Skin epidermis (tissue), 12 donors: ENCODE data around the gene TCF12.
"Not testable (repeated sequence)": the region's sequence is repeated elsewhere in the genome, so short reads cannot be mapped to it uniquely, and the experiment has no call there.

Experiments used
- H3K27ac ChIP-seq, 21 experiments: fragments of 200-600 bp; sonication (generic) in 11 of 21; one replicate each; pipeline ENCODE4 v1.5.0; 2020; ENCODE audit warnings: mild to moderate bottlenecking in 3 of 21, inconsistent platforms in 2 of 21, moderate library complexity in 2 of 21
- H3K4me3 ChIP-seq, 7 experiments: fragments of 200-600 bp; sonication (generic) in 2 of 7; one replicate each; pipeline ENCODE4 v1.5.0; 2020; ENCODE audit warnings: inconsistent platforms in 2 of 7, mild to moderate bottlenecking in 2 of 7, moderate library complexity in 1 of 7

Gene TCF12

DNA sequence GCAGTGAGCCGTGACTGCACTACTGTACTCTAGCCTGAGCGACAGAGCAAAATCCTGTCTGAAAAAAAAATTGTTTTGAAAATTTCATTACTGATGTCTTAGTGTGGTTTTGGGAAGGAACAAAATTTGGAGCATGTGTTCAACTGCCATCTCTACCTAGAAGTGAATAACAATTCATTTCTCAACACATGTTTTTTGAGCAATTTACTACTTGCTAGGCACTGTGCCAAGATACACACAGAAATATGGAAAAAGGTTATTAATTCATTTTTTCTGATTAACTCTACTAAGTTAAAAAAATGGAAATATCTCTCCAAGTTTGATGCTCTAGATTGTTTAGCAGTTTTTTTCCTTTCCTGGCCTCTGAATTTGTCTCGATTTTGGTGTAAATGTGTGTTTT, 5.2 kb upstream of the TCF12 start:
- no peak overlapping the region for H3K27ac ChIP-seq
- no peak overlapping the region for H3K4me3 ChIP-seq

- no peak overlapping the region for H3K4me3 ChIP-seq
- H3K27ac ChIP-seq, result no peak overlapping the region
Measured at GRCh38 chr15:56913670-56914069, 4.8 kb upstream of the TCF12 start.

- Histone ChIP-seq H3K27ac (no peak overlapping the region), H3K4me3 (no peak overlapping the region)
Measured at GRCh38 chr15:56915888-56916287, 2.6 kb upstream of the TCF12 start.

DNA sequence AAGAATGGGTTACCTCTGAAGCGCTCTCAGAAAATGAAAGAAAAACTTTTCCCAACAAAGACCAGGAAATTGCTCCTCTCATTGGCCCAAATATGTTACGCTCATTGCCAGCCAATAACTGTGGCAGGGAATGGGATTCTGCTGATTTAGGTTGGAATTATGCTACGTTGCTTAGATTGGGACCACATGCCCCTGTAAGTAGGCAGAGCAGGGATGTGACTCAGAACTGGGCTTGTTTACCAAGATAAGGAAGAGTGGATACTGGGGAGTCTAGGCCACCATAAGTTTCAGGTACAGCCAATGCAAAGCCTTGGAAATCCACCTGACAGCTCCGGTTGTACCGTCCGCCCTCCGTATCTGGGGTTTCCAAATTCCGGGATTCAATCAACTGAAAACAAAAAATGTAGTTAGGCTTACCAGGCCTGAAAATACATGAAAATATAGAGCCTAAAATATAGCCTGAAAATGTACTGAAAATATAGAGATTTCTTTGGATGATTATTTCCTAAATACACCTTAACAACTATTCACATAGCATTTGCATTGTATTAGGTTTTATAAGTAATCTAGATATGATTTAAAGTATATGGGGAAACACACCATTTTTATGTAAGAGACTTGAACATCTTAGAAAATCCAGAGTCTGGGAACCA, 1.5 kb upstream of the TCF12 start:
- peak overlapping the region in 5 of 7 experiments; percentile 75 to 99 (median 88) for H3K4me3 ChIP-seq
- peak overlapping the region in 12 of 21 experiments; percentile 90 to 100 (median 98) for H3K27ac ChIP-seq

DNA sequence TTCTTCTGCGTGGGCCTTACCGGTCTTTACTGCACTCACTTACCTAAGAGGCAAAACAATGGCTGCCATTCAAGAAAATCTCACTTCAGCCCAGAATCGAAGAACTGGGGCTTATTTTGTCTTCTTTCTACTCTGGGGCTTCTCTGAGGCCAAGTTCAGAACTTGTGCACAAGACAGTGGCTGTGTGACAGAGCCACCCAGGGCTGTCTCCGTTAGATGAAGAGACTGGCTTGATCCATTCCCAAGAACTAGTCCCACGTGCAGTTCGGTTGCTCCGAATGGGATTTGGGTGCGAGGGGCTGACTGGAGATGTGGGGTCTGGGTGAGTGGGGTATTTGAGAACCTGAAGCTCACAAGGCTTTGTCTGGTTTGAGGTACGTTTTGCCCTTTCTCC, 795 bp upstream of the TCF12 start:
- peak overlapping the region; percentile 75 to 99 (median 95) for H3K4me3 ChIP-seq
- H3K27ac ChIP-seq, result peak overlapping the region; percentile 90 to 100 (median 99)

DNA sequence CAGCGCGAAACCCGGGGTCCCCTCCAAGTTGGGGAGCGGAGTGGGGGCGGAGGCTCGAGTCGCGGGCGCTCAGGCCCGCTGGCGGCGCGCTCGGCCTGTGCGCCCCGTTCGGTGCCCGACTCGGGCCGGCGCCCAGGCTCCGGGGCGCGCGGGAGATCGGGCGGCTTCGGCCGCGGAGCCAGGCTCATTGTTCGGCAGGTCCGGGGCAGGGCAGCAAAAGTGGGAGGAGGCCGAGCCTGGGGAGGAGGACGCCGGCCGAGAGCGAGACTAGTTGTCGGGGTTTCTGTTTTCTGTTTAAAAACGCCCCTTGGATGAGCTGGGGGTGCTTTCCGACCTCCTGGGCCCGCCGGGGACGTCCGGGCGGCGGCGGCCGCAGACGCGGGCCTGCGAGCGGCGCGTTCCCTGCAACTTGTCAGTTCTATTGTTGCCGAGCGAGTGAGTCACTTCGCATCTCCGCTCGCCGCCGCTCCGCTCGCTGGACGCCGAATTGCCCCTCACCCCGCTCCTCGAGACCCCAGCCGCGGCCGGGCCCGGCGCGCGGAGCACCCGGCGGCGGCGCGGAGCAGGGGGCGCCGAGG, 676 bp downstream of the TCF12 start:
- Histone ChIP-seq H3K4me3 (peak overlapping the region; percentile 75 to 99 (median 95)), H3K27ac (peak overlapping the region; percentile 90 to 100 (median 99))

DNA sequence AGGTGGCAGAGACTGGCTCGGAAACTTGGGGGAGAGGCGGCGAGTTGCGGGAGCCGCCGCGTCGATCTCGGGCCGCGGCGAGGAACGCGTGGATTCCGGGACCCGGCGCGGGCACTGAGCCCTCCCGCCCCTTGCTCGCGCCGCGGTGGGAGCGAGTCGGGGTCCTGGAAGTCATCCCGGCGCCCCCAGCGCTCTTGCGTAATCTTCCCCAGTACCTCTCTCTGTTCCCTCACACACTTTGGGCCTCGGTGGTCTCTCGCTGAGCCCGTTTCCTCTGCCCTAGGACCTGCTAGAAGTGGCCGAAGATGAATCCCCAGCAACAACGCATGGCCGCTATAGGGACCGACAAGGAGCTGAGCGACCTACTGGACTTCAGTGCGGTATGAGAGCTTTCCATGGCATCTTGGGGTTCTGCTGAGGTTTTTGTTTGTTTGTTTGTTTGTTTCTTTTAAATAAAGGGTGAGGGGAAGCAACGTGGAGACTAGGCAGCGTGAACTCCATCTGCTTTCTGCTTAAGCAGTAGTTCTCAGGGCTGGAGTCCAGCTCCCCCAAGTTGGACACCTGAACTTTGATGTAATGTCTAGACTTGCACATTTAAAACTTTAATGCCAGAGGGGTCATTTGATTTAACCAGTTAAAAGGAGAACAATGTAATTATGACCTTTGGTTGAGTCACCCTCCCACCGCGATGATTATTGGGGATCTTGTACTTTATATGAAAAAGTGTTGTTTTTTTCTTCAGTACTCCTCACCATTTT, 1.3 kb downstream of the TCF12 start:
- peak overlapping the region; percentile 75 to 99 (median 95) for H3K4me3 ChIP-seq
- H3K27ac ChIP-seq, result peak overlapping the region; percentile 90 to 100 (median 99)

DNA sequence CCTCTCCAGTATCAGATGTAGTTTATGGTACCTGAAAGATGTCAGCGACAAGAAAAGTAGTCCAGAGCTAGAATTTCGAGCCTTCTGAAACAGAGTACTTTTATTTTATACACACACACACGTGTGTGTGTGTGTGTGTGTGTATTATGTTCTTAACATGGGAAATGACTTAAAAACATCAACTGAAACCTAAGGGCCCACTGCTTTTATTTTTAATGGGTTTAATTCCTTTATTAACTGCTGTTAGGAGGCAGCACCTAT, 1.9 kb downstream of the TCF12 start:
- Histone ChIP-seq H3K27ac (peak overlapping the region in 9 of 21 experiments; percentile 95 to 100 (median 99)), H3K4me3 (peak overlapping the region in 6 of 7 experiments; percentile 75 to 99 (median 92))

- no peak overlapping the region for H3K4me3 ChIP-seq
Measured at GRCh38 chr15:56923174-56923591, 4.7 kb downstream of the TCF12 start.

GRCh38 chr15:56927816-56928215, 9.4 kb downstream of the TCF12 start:
- Histone ChIP-seq H3K4me3 (no peak overlapping the region), H3K27ac (no peak overlapping the region)

More at GRCh38 chr15:56923174-56923591, 4.7 kb downstream of the TCF12 start:
- no peak overlapping the region for H3K27ac ChIP-seq

- Histone ChIP-seq H3K27ac (no peak overlapping the region), H3K4me3 (no peak overlapping the region)
Measured at GRCh38 chr15:56929399-56929798, 11.0 kb downstream of the TCF12 start.

- H3K27ac ChIP-seq, result no peak overlapping the region
- no peak overlapping the region for H3K4me3 ChIP-seq
Measured at GRCh38 chr15:56929933-56930332, 11.5 kb downstream of the TCF12 start.

DNA sequence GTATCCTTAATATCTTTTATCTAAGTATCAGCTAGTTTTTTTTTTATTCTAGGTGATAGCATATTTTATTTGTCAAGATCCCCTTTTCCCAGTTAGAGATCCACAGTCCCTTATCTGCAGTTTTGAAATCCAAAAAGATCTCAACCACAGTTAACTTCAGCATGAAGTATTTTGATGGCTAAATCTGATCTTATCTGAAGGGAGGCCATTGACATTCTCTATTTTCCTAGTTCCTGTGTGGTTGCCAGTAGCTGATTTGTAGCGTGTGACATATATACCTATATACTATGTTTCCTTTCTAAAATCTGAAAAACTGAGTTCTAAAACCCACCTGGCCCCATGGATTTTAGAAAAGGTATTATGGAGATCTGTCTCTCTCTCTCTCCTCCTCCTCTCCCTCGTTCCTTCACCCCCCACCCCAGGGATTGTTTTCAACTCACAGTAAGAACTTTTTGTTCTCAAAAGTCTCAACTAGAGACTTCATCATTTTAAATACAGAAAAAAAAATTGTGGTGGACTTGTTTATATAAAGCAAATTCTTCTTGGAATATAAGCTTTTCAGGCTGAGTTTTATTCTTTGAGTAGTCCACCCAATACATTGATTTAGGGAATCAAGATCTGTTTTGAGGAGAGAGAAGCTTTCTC, 12.3 kb downstream of the TCF12 start:
- no peak overlapping the region for H3K27ac ChIP-seq
- H3K4me3 ChIP-seq, result no peak overlapping the region

DNA sequence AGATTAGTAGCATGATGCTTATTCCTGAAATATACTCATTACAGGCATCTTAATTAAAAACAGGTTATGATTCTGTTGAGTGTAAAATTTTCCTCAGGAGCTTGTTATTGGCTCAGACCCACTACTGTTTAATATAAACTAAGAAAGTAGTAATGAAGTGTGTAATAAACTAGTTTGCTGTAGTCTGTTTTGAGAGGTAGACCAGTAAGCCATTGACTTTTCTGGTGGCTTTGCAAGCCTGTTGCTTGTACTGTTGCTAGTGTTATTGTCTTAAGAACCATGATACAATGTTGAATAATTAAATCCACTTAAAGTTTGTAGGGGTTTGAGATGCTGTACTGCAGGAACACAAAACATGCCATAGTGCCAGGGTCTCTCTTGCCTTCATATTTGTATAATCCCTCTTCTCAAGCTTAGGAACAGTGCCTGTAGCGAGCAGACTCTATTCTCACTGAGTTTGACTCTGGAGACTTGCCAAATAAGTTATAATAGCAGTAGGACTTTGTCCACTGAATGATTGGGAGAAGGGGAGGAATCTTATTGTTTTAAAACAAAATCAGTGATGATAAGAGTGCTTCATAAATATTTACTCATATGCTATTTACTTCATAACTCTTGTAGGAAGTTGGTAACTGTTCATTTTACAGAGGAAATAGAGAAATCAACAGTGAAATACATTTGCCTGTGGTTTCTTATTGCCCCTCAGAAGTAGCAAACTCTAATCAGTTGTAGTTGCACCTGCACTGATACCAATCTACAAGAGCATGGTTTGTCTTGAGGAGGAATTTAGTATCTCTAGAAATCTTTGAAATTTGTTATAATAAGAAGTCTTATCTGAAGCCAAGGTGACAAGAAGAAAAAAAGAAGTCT, 13.4 kb downstream of the TCF12 start:
- Histone ChIP-seq H3K4me3 (no peak overlapping the region), H3K27ac (no peak overlapping the region)

DNA sequence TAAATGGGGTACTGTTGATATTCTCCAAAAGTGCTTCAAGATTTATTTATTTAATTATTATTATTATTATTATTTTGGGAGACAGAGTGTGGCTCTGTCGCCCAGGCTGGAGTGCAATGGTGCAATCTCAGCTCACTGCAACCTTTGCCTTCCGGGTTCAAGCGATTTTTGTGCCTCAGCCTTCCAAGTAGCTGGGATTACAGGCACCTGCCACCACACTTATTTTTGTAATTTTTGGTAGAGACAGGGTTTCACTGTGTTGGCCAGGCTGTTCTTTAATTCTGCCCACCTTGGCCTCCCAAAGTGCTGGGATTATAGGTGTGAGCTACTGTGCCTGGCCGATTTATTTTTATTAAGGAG, 14.0 kb downstream of the TCF12 start:
- H3K27ac ChIP-seq, H3K4me3 ChIP-seq: not testable (repeated sequence)

GRCh38 chr15:56933410-56933809, 15.0 kb downstream of the TCF12 start:
- no peak overlapping the region for H3K27ac ChIP-seq
- H3K4me3 ChIP-seq, result no peak overlapping the region

DNA sequence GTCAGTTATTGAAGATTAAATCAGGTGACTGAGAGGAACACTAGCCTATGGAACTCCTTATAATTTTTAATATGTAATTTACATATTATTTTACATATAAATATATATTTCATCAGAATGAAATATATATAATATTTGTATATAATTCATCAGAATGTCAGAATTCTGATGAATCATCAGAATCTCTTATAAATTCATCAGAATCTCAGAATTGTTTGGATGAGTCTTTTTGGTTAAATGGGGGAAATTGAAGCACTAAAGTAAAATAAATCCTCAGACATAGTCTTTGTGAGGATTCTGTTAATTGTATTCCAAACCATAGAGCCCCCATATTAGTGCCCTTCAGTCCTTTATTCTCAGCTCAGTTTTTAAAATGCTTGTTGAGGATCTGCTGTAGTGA, 15.4 kb downstream of the TCF12 start:
- no peak overlapping the region for H3K27ac ChIP-seq
- no peak overlapping the region for H3K4me3 ChIP-seq

DNA sequence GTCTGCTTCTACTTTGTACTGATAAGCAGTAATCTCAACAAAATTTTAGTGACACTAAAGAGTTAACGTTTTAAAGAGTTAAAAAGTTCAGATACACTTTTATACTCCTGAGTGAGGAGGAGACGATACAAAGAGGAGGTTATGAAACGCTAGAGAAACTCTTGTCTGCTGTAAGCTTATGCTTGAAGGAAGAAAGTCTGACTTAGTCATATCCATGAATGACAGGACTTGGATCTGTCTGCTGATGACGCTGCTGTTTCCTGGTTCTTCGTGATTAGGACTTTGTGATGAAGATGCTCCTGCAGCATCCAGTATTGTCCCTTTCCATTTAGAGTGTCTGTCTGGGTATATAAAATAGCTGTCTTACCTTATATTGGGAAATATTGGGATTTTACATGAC, 15.8 kb downstream of the TCF12 start:
- Histone ChIP-seq H3K4me3 (no peak overlapping the region), H3K27ac (no peak overlapping the region)

DNA sequence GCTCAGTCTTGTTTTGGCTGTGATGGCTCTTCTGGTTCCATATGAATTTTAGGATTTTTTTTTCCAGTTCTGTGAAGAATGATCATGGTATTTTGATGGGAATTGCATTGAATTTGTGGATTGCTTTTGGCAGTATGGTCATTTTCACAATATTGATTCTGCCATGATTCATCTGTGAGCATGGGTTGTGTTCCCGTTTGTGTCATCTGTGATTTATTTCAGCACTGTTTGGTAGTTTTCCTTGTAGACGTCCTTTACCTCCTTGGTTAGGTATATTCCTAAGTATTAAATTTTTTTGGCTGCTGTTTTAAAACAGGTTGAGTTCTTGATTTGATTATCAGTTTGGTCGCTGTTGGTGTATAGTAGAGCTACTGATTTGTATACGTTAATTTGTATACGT, 18.5 kb downstream of the TCF12 start:
- Histone ChIP-seq H3K4me3 (no peak overlapping the region), H3K27ac (no peak overlapping the region)

DNA sequence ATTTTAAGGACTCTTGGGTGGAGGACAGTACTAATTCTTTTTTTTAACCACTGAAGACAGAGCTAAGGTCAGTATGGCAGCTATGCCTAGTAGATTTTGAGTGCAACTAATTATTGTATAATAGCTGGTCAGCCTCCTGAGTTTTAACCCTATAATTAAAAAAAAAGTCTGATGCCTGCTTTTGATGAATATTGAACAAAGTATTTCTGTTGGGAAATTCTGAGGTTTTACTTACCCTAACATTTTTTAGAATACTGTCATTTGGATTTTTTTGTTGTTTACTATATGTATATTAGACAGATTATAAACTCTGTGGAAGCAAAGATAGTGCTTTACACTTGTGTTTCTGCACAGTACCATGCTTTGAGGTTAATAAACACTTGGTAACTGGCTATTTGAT, 20.8 kb downstream of the TCF12 start:
- Histone ChIP-seq H3K27ac (no peak overlapping the region), H3K4me3 (no peak overlapping the region)
